Calu3 (cell line): ENCODE data around the gene SNX19. TPM values are rescaled to one million over a fixed set of nuclear protein-coding genes. Genes with fewer than 3 reads are reported as not detected.

ENCODE experiments used
- BruUV-seq: library from RNA; stranded (reverse); fragments of 400-500 nt; replicated peaks from 2 replicates; lab custom pipeline; 2021; lab: Mats Ljungman, UMichigan
- CTCF ChIA-PET: fragments of 300-600 bp; sonication (Branson Sonifier 250); formaldehyde crosslinking; loops from one replicate; lab custom pipeline; 2022; ENCODE audit warnings: antibody characterized with exemption; lab: Charles Lee
- DNase-seq: peaks from one replicate; pipeline ENCODE4 v3.0.0; 2022
- H3K27ac Mint-ChIP-seq: one replicate; pipeline ENCODE4 v1.8.0; 2022; ENCODE audit warnings: mixed read lengths; ENCODE audit not compliant: unreplicated experiment
- H3K27me3 Mint-ChIP-seq: one replicate; pipeline ENCODE4 v1.8.0; 2022; ENCODE audit warnings: mixed read lengths; ENCODE audit not compliant: unreplicated experiment
- H3K36me3 Mint-ChIP-seq: one replicate; pipeline ENCODE4 v1.8.0; 2022; ENCODE audit warnings: mild to moderate bottlenecking, moderate library complexity, mixed read lengths; ENCODE audit not compliant: insufficient read depth, unreplicated experiment
- H3K4me1 Mint-ChIP-seq: one replicate; pipeline ENCODE4 v1.8.0; 2022; ENCODE audit warnings: mild to moderate bottlenecking, low read depth, mixed read lengths; ENCODE audit not compliant: unreplicated experiment
- H3K4me3 Mint-ChIP-seq: one replicate; pipeline ENCODE4 v1.8.0; 2022; ENCODE audit warnings: mild to moderate bottlenecking, low read depth, moderate library complexity, mixed read lengths; ENCODE audit not compliant: unreplicated experiment
- H3K9me3 Mint-ChIP-seq: one replicate; pipeline ENCODE4 v1.8.0; 2022; ENCODE audit warnings: low read depth, mixed read lengths; ENCODE audit not compliant: unreplicated experiment
- intact Hi-C: fragments of 100-400 bp; cut with micrococcal nuclease; formaldehyde crosslinking; loops from one replicate; pipeline ENCODE4 v1.10.0; 2022; ENCODE audit not compliant: unreplicated experiment
- total RNA-seq: library from RNA; stranded (reverse); gene quantifications from 2 replicates; pipeline ENCODE4 v1.2.3, GENCODE V29; 2022
- TF ChIP-seq, protein P1 (sequence below): fragments of 200-600 bp; IDR thresholded peaks from one replicate; pipeline ENCODE4 v1.8.0; 2022; ENCODE audit warnings: antibody characterized with exemption; ENCODE audit not compliant: unreplicated experiment

Gene SNX19
- total RNA-seq, 1 experiment from 2014 or later, result 39.8 TPM

DNA sequence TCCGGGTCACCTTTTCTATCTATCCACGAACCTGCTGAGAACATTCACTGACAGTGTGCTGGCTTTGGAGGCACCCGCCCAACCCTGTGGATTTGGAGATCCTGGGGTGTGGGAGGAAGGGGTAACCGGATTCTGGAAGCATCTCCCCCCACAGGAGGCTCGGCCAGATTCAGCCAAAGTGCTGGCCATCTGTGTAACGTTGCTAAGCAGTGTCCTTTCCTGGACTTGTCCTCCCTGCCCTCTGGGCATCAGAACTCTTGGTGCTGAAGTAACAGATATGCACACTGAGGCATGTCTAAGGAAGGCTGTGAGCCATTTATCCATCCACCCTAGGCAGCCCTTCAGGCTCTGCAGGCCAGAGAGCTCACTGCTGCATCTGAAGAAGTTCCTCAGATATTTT is 85.7 kb downstream of the SNX19 start:
- H3K4me1 Mint-ChIP-seq, result no peaks in the 10 kb centered on the region
- CTCF ChIA-PET, result interaction anchor here (0.6 kb wide), 1 partner anchor 387 kb away, joined by 3 read pairs; no protein-coding TSS in a partner anchor
- intact Hi-C loops, result no loop called here

DNA sequence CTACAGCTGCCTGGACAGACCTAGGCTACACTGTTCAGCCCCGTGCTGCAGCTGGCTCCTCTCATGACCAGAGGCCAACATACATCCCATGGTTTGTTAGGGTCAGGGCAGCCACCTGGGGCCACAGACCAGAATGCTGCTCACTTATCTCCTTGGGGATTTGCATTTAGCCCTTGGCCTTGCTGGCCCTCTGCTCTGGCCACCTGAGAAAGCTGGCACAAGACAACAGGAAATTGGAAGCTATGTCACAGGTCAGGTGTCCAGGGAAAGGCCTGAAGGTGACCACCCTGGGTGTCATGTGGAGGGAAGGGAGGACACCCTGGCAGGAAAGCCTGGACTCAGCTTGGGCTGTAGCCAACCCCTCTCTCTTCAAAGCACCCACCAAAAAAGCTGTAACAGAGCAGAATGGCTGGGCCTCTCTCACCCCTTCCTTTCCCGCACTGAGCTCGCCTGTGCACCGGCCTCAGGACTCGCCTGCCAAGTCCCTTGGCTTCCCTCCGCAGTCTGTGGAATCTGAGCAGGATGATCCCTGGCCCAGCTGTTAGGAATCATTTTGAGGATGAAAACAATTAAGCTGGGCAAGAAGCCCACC is 86.3 kb downstream of the SNX19 start:
- no peaks in the 10 kb centered on the region for H3K27me3 Mint-ChIP-seq
- no peak overlapping the region for H3K4me3 Mint-ChIP-seq
- no peaks in the 10 kb centered on the region for H3K36me3 Mint-ChIP-seq
- CTCF ChIA-PET, result interaction anchor here (0.6 kb wide), 1 partner anchor 386 kb away, joined by 3 read pairs; no protein-coding TSS in a partner anchor
- intact Hi-C loops, result loop anchor here (5.0 kb wide), 1 partner anchor 248 kb away; no protein-coding TSS in a partner anchor
- DNase-seq, result no peak
- BruUV-seq, result no TSS peak
- TF ChIP-seq, protein P1, sequence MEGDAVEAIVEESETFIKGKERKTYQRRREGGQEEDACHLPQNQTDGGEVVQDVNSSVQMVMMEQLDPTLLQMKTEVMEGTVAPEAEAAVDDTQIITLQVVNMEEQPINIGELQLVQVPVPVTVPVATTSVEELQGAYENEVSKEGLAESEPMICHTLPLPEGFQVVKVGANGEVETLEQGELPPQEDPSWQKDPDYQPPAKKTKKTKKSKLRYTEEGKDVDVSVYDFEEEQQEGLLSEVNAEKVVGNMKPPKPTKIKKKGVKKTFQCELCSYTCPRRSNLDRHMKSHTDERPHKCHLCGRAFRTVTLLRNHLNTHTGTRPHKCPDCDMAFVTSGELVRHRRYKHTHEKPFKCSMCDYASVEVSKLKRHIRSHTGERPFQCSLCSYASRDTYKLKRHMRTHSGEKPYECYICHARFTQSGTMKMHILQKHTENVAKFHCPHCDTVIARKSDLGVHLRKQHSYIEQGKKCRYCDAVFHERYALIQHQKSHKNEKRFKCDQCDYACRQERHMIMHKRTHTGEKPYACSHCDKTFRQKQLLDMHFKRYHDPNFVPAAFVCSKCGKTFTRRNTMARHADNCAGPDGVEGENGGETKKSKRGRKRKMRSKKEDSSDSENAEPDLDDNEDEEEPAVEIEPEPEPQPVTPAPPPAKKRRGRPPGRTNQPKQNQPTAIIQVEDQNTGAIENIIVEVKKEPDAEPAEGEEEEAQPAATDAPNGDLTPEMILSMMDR, result no peak
- no peaks in the 10 kb centered on the region for H3K4me1 Mint-ChIP-seq
- no peak overlapping the region for H3K27ac Mint-ChIP-seq
- H3K9me3 Mint-ChIP-seq, result no peaks in the 10 kb centered on the region

More for the DNA sequence above, 85.7 kb downstream of the SNX19 start:
- Mint-ChIP-seq H3K4me3 (no peak overlapping the region), H3K27ac (no peak overlapping the region), H3K36me3 (no peaks in the 10 kb centered on the region), H3K27me3 (no peaks in the 10 kb centered on the region), H3K9me3 (no peaks in the 10 kb centered on the region)
- no peak for DNase-seq
- TF ChIP-seq, protein P1, result no peak
- no TSS peak for BruUV-seq

DNA sequence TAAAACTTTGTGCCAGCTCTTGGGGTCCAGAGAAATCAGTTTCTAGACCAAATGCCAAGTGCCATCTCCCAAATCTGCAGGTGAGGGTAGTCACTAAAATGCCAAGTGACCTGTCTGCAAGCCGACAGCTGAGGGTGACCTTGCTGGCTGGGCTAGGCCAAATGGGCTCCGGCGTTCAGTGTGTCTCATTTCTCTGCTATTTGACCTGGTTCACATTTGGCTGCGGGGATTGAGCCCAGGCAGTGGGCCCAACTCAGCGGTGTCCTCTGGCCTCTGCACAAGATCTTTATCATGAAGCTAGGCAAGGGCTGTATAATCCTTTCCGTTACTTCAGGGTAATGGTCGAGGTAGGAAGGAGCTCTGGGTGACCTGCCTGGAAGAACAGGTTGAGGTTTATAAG is 87.5 kb downstream of the SNX19 start:
- intact Hi-C loops, result loop anchor here (1.0 to 5.0 kb wide), 2 partner anchors 246 to 393 kb away; no protein-coding TSS in a partner anchor
- no peak for DNase-seq
- Mint-ChIP-seq H3K9me3 (no peaks in the 10 kb centered on the region), H3K27me3 (no peaks in the 10 kb centered on the region), H3K36me3 (no peaks in the 10 kb centered on the region), H3K27ac (no peak overlapping the region), H3K4me3 (no peak overlapping the region), H3K4me1 (no peaks in the 10 kb centered on the region)
- no TSS peak for BruUV-seq
- TF ChIP-seq, protein P1, result no peak
- CTCF ChIA-PET, result no interaction called here

DNA sequence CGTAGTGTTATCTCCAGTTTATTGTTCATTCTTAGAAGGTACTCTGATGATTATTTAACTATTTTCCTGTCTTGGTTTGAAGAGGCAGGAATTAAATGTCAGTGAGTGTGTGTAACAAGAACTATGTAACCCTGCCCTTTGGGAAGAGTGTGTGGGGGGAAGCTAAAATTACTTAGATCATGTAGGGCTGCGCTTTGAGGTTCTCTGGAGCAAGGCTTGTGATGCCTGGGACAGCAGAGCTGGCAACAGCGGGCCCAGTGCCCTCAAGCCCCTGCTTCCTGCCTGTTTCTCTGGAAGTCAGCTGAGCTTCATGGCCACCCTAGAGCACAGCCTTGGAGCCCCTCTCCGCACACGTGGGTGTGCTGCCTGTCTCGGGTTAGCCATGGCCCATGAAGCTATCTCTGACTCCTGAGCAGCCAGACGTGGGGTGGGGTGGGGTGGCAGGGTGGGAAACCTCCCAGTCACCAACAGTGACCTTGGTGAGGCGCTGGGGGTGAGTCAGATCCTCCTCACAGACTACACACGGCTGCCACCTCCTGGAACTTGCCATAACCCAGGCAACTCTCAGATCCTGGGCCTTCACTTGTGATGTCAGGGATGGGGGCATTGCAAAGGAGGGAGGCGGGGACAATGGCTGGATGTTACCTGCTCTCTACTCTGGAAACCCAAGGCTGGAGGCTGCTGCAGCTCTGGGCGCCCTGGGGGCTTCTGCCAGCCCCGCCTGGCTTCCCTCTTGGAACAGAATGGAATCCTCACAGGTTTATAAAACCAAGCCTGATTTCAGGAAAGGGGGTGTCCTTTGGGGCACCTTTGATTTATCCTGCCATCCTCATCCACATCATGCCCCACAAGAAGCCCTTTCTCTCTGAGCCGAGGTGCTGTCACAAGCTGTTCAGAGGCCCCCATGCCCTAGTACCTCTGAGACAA is 88.6 kb downstream of the SNX19 start:
- Mint-ChIP-seq H3K9me3 (no peaks in the 10 kb centered on the region), H3K4me3 (no peak overlapping the region), H3K27me3 (no peaks in the 10 kb centered on the region), H3K27ac (no peak overlapping the region), H3K4me1 (no peaks in the 10 kb centered on the region), H3K36me3 (no peaks in the 10 kb centered on the region)
- peak; percentile 65 for DNase-seq
- TF ChIP-seq, protein P1, result peak; percentile 29
- BruUV-seq, result no TSS peak
- intact Hi-C loops, result loop anchor here (1.0 to 5.0 kb wide), 2 partner anchors 245 to 392 kb away; no protein-coding TSS in a partner anchor
- CTCF ChIA-PET, result interaction anchor here (0.5 to 1.1 kb wide), 7 partner anchors 15 to 520 kb away, joined by 3 to 35 read pairs (median 4); partner anchors contain the start of gene ADAMTS15
